Activated CD4-positive, alpha-beta T cell treated with anti-CD3 and anti-CD28 coated beads, Interleukin-2, amount 10 ng/mL, durations not matched to agents 24 days and 14 days (primary cell): ENCODE data around the gene HSD3B2. TPM values are rescaled to one million over a fixed set of nuclear protein-coding genes. Genes with fewer than 3 reads are reported as not detected.

ENCODE experiments used
- DNase-seq: peaks from one replicate; pipeline ENCODE4 v3.0.0; 2022
- H3K27ac Mint-ChIP-seq: one replicate; pipeline ENCODE4 v1.8.0; 2022; ENCODE audit warnings: mild to moderate bottlenecking, mixed read lengths
- H3K27me3 Mint-ChIP-seq: one replicate; pipeline ENCODE4 v1.8.0; 2022; ENCODE audit warnings: mixed read lengths
- H3K36me3 Mint-ChIP-seq: one replicate; pipeline ENCODE4 v1.8.0; 2022; ENCODE audit warnings: low read depth, mild to moderate bottlenecking, mixed read lengths
- H3K4me1 Mint-ChIP-seq: one replicate; pipeline ENCODE4 v1.8.0; 2021; ENCODE audit warnings: mixed read lengths
- H3K4me3 Mint-ChIP-seq: one replicate; pipeline ENCODE4 v1.8.0; 2022; ENCODE audit warnings: mild to moderate bottlenecking, moderate library complexity, mixed read lengths
- H3K9me3 Mint-ChIP-seq: one replicate; pipeline ENCODE4 v1.8.0; 2021; ENCODE audit warnings: mixed read lengths
- intact Hi-C: fragments of 100-400 bp; cut with micrococcal nuclease; formaldehyde crosslinking; loops from one replicate; pipeline ENCODE4 v1.15.1; 2023
- total RNA-seq: library from RNA; stranded (reverse); gene quantifications from 2 replicates; pipeline ENCODE4 v1.2.3, GENCODE V29; 2022

The HSD3B2 gene
- total RNA-seq, 1 donor from 2014 or later: not detected

- Mint-ChIP-seq H3K4me1 (no peaks in the 10 kb centered on the region), H3K4me3 (no peak overlapping the region), H3K27me3 (peaks cover 6% of the 10 kb centered on the region), H3K9me3 (no peaks in the 10 kb centered on the region), H3K27ac (no peak overlapping the region), H3K36me3 (no peaks in the 10 kb centered on the region)
- DNase-seq: no peak
- intact Hi-C loops: no loop called here
These were observed 5.7 kb downstream of the HSD3B2 start for GRCh38 chr1:119420638-119421037.

- H3K36me3 Mint-ChIP-seq: no peaks in the 10 kb centered on the region
- no peak for DNase-seq
- H3K27me3 Mint-ChIP-seq: peaks cover 6% of the 10 kb centered on the region
- H3K4me3 Mint-ChIP-seq: no peak overlapping the region
- H3K27ac Mint-ChIP-seq: no peak overlapping the region
- intact Hi-C loops: no loop called here
- H3K9me3 Mint-ChIP-seq: no peaks in the 10 kb centered on the region
- H3K4me1 Mint-ChIP-seq: no peaks in the 10 kb centered on the region
These were observed 7.7 kb downstream of the HSD3B2 start for GRCh38 chr1:119422631-119423030.

GRCh38 chr1:119428991-119429390 lies 14.0 kb downstream of the HSD3B2 start:
- DNase-seq: no peak
- H3K27ac Mint-ChIP-seq: no peak overlapping the region
- no peak overlapping the region for H3K4me3 Mint-ChIP-seq
- no peaks in the 10 kb centered on the region for H3K9me3 Mint-ChIP-seq
- H3K36me3 Mint-ChIP-seq: no peaks in the 10 kb centered on the region
- H3K4me1 Mint-ChIP-seq: no peaks in the 10 kb centered on the region
- peaks cover 1% of the 10 kb centered on the region for H3K27me3 Mint-ChIP-seq
- intact Hi-C loops: no loop called here

- intact Hi-C loops: no loop called here
- Mint-ChIP-seq H3K4me3 (no peak overlapping the region), H3K36me3 (no peaks in the 10 kb centered on the region), H3K9me3 (no peaks in the 10 kb centered on the region), H3K27ac (no peak overlapping the region), H3K4me1 (no peaks in the 10 kb centered on the region), H3K27me3 (peaks cover 1% of the 10 kb centered on the region)
- no peak for DNase-seq
These were observed 14.7 kb downstream of the HSD3B2 start for GRCh38 chr1:119429687-119430086.

GRCh38 chr1:119430486-119430885 lies 15.5 kb downstream of the HSD3B2 start:
- H3K4me3 Mint-ChIP-seq: no peak overlapping the region
- H3K36me3 Mint-ChIP-seq: no peaks in the 10 kb centered on the region
- no peak overlapping the region for H3K27ac Mint-ChIP-seq
- intact Hi-C loops: no loop called here
- H3K9me3 Mint-ChIP-seq: no peaks in the 10 kb centered on the region
- no peak for DNase-seq
- peaks cover 1% of the 10 kb centered on the region for H3K27me3 Mint-ChIP-seq
- no peaks in the 10 kb centered on the region for H3K4me1 Mint-ChIP-seq

- no peak overlapping the region for H3K27ac Mint-ChIP-seq
- H3K9me3 Mint-ChIP-seq: no peaks in the 10 kb centered on the region
- intact Hi-C loops: no loop called here
- no peak for DNase-seq
- peaks cover 1% of the 10 kb centered on the region for H3K27me3 Mint-ChIP-seq
- no peaks in the 10 kb centered on the region for H3K4me1 Mint-ChIP-seq
- H3K4me3 Mint-ChIP-seq: no peak overlapping the region
- H3K36me3 Mint-ChIP-seq: no peaks in the 10 kb centered on the region
These were observed 16.9 kb downstream of the HSD3B2 start for GRCh38 chr1:119431836-119432235.

GRCh38 chr1:119435052-119435451 lies 20.1 kb downstream of the HSD3B2 start:
- Mint-ChIP-seq H3K27me3 (peaks cover 7% of the 10 kb centered on the region), H3K4me1 (no peaks in the 10 kb centered on the region), H3K9me3 (no peaks in the 10 kb centered on the region), H3K27ac (no peak overlapping the region), H3K36me3 (no peaks in the 10 kb centered on the region), H3K4me3 (no peak overlapping the region)
- intact Hi-C loops: no loop called here
- DNase-seq: no peak

- no peaks in the 10 kb centered on the region for H3K9me3 Mint-ChIP-seq
- H3K4me3 Mint-ChIP-seq: no peak overlapping the region
These were observed 23.8 kb downstream of the HSD3B2 start for GRCh38 chr1:119438761-119439160.

GRCh38 chr1:119440721-119441307 lies 25.9 kb downstream of the HSD3B2 start:
- no peaks in the 10 kb centered on the region for H3K4me1 Mint-ChIP-seq
- no peak overlapping the region for H3K4me3 Mint-ChIP-seq
- H3K36me3 Mint-ChIP-seq: no peaks in the 10 kb centered on the region
- H3K9me3 Mint-ChIP-seq: no peaks in the 10 kb centered on the region
- H3K27me3 Mint-ChIP-seq: peaks cover 13% of the 10 kb centered on the region
- intact Hi-C loops: no loop called here
- H3K27ac Mint-ChIP-seq: no peak overlapping the region
- no peak for DNase-seq

More at GRCh38 chr1:119438761-119439160, 23.8 kb downstream of the HSD3B2 start:
- no peak for DNase-seq
- no peaks in the 10 kb centered on the region for H3K36me3 Mint-ChIP-seq
- no peaks in the 10 kb centered on the region for H3K4me1 Mint-ChIP-seq
- intact Hi-C loops: no loop called here
- peaks cover 13% of the 10 kb centered on the region for H3K27me3 Mint-ChIP-seq
- no peak overlapping the region for H3K27ac Mint-ChIP-seq

- Mint-ChIP-seq H3K36me3 (no peaks in the 10 kb centered on the region), H3K27ac (no peak overlapping the region)
- no peak for DNase-seq
These were observed 27.8 kb downstream of the HSD3B2 start for GRCh38 chr1:119442756-119443155.

GRCh38 chr1:119446321-119446720 lies 31.4 kb downstream of the HSD3B2 start:
- no peaks in the 10 kb centered on the region for H3K9me3 Mint-ChIP-seq
- H3K27ac Mint-ChIP-seq: no peak overlapping the region
- intact Hi-C loops: no loop called here
- H3K4me3 Mint-ChIP-seq: no peak overlapping the region
- DNase-seq: no peak
- peaks cover 6% of the 10 kb centered on the region for H3K27me3 Mint-ChIP-seq
- no peaks in the 10 kb centered on the region for H3K36me3 Mint-ChIP-seq
- no peaks in the 10 kb centered on the region for H3K4me1 Mint-ChIP-seq

More at GRCh38 chr1:119442756-119443155, 27.8 kb downstream of the HSD3B2 start:
- Mint-ChIP-seq H3K27me3 (peaks cover 13% of the 10 kb centered on the region), H3K9me3 (no peaks in the 10 kb centered on the region), H3K4me3 (no peak overlapping the region), H3K4me1 (no peaks in the 10 kb centered on the region)
- intact Hi-C loops: no loop called here

GRCh38 chr1:119447344-119448126 lies 32.6 kb downstream of the HSD3B2 start:
- H3K4me3 Mint-ChIP-seq: no peak overlapping the region
- no peak for DNase-seq
- H3K27ac Mint-ChIP-seq: no peak overlapping the region
- intact Hi-C loops: no loop called here
- H3K9me3 Mint-ChIP-seq: no peaks in the 10 kb centered on the region
- H3K4me1 Mint-ChIP-seq: no peaks in the 10 kb centered on the region
- no peaks in the 10 kb centered on the region for H3K36me3 Mint-ChIP-seq
- peaks cover 2% of the 10 kb centered on the region for H3K27me3 Mint-ChIP-seq

- H3K27me3 Mint-ChIP-seq: no peaks in the 10 kb centered on the region
- intact Hi-C loops: no loop called here
- H3K36me3 Mint-ChIP-seq: no peaks in the 10 kb centered on the region
- H3K4me1 Mint-ChIP-seq: no peaks in the 10 kb centered on the region
- no peak overlapping the region for H3K4me3 Mint-ChIP-seq
- no peaks in the 10 kb centered on the region for H3K9me3 Mint-ChIP-seq
- no peak for DNase-seq
- no peak overlapping the region for H3K27ac Mint-ChIP-seq
These were observed 33.2 kb downstream of the HSD3B2 start for GRCh38 chr1:119448127-119448511.

- Mint-ChIP-seq H3K27me3 (no peaks in the 10 kb centered on the region), H3K27ac (no peak overlapping the region), H3K4me1 (no peaks in the 10 kb centered on the region), H3K4me3 (no peak overlapping the region), H3K36me3 (no peaks in the 10 kb centered on the region), H3K9me3 (no peaks in the 10 kb centered on the region)
- intact Hi-C loops: no loop called here
- DNase-seq: no peak
These were observed 35.0 kb downstream of the HSD3B2 start for GRCh38 chr1:119449971-119450370.
